GDM1 (cell line): Measurements from ENCODE around the gene MRPL37.

Experiments
- DNase-seq: peaks from one replicate; lab custom pipeline; 2025; lab: John Stamatoyannopoulos, UW

The MRPL37 gene

DNA sequence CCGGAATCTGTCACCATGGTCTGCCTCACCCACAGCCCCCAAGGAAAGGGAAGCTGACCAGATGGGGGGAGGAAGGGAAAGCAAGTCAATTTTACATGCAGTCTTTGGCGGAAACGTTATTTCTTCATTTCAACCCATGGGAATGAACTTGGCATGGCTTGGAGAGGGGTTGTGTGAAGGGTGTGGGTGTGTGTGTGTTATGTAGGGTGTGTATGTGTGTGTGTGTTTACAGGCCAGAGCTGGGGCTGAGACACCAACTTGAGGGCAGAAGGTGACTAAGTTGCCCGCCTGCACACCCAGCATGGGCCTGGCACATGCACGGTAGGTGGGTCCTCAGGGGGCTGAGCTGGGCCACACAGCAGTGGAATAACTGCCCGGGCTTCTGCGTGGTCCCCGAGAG, 65.2 kb downstream of the MRPL37 start:
- DNase-seq: no peak

DNA sequence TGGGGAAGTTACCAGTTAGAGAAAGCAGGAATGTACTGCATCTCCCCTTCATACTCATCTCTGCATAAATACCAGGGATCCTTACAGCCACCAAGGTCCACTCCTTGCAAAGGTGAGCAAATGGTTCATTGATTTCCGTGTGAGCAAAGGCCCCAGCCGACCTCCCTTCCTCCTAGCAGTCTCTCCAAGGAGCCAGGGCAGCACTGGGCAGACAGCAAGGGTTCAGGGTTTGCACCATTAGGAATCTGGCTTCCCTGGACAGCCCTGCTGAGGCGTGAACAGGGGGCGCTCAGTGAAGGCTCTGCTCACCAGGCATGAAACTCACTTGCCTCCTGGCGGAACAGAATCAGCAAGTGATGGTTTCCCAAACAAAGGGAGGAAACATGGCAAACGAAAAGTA, 65.7 kb downstream of the MRPL37 start:
- DNase-seq: no peak

DNA sequence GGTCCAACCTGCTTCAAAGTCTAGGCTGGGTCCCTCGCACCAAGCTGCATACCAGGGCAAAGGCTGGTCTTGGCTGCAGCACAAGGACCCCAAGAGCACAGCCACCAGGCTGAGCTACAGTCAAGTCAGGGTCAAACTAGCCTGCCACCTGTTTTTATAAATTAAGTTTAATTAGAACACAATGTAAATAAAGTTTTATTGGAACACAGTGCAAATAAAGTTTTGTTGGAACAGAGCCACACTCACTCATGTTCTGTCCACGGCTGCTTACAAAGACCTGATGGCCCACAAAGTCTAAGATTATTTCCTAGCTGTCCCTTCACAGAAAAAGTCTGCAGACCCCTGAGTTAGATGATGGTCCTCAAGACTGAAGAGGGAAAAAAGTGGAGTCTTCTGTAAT, 66.2 kb downstream of the MRPL37 start:
- DNase-seq: no peak

DNA sequence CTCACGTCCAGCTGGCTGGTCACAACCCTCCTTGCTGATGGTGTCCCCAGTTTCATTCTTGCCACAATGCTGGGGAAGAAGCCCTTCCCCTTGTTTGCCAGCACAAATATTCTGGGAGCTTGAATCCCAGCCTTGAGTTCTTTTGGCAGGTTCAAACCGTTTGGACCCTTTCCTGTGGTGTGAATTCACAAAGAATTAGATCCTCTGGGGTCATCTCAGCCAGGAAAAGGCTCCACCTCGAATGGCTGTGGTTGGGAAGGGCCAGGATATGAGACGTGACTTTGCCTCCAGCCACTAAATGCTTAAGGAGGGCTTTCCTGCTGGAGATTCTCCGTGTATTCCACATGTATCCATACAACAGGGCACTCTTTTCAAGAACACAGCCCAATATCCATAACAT, 66.9 kb downstream of the MRPL37 start:
- DNase-seq: no peak
